ENCODE measurements around the gene XIRP1.

Gene XIRP1

DNA sequence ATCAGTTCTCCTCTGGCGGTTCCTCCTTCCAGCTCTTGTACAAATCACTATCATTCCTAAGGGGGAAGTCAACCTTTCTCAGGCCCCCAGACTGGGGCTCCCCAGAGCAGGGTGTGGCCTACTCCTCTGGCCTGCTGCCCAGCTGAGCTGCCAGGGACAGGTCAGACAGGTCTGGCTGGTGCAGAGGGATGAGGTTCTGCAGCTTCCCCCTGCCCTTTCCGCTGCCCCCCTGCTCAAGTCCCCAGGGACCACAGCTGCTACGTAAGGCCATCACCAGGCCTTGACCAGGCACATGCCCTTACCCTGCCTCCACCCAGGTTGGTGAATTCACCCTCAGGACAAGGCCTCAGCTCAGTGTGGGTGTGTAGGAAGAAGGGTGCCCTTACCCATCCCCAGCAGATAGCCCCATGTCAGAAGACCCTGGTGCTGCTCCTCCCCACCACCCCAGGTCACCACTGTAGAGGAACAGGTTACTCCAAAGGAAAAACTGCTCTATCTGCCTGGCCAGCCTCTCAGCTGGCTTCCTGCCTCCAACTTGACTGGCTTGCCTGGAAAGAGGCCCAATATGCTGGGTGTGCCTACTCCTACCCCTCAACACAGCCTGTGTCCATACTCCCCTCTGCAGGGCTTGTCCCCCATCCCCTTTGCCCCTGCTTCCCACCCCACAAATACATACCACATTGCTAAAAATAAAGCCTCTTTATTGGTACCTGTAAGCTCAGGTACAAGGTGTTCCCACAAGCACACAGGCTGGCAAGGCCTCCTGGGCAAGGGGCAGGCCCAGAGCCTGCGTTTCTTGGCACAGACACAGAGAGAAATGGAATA is 51.0 kb downstream of the XIRP1 start:
- no peak for DNase-seq

DNA sequence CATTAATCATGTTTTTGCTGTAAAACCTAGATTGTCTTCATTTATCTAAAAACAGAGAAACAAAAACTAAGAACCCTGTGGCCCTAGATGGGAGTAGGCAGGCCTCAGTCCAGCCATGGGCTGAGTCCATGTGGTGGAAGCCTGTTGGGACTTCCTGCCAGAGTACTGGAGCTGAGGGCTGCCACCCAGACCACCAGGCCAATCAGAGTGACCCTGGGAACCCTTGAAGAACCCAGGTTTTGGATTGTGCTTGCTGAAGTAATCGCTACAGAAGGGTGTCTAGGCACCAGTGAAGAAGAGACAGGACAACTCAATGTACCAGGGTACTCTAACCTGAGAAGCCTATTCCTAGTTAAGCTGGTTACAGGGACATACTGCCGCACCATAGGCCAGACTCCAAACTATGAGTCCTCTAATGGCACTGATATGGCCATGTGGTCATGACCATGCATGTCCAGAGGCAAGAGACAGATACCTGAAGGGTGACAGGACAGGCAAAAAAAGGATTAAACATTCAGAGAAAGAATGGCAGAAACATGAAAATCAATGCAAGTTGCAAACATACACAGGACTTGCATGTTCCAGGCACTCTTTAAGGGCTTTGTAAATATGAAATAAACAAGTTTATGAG is 51.9 kb downstream of the XIRP1 start:
- DNase-seq = no peak

DNA sequence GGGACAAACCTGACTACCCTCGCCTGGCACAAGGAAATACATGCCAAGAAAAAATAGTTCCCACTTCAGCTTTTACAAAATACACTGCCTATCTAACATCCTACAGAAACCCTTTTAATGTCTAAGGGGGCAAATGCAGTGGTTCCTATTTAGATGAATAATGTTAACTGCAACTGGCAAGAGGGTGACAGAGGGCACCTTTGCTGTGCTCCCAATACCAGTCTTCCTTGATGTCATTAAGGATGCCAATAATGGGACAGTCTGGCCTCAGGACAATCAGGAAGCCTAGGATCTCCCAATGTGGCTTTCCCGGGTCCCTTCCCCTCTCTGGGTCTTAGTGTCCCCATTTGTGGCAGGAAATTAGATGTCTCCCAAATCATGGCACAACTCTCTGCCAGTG is 53.0 kb downstream of the XIRP1 start:
- no peak for DNase-seq

DNA sequence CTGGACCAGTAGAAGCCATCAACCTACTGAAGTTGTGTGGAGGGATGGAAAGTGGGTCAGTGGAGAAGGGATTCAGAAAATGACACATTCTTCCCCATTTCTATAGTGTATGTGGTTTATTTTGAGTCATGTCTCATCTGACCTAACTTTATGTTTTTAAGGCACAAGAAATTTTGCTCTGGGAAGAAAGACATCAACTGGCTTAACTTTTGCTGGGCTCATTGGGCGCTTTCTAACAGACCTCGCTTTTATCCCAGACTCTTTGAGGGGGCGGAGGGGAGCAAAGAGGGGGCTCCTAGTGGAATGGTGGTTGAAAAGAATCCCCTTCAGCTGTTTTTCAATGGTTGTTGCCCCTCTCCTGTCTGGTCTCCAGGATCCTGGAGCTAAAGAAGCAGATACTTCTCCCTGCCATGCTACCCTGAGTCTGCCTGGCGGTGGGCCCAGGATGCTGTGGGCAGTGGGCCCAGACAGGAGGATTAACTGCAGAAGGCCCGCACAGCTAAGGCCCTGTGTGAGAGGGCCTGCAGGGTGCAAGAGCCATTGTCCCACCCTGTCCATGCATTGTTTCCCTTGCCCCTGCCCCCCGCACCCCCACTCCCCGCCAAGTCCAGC is 53.5 kb downstream of the XIRP1 start:
- DNase-seq = no peak

DNA sequence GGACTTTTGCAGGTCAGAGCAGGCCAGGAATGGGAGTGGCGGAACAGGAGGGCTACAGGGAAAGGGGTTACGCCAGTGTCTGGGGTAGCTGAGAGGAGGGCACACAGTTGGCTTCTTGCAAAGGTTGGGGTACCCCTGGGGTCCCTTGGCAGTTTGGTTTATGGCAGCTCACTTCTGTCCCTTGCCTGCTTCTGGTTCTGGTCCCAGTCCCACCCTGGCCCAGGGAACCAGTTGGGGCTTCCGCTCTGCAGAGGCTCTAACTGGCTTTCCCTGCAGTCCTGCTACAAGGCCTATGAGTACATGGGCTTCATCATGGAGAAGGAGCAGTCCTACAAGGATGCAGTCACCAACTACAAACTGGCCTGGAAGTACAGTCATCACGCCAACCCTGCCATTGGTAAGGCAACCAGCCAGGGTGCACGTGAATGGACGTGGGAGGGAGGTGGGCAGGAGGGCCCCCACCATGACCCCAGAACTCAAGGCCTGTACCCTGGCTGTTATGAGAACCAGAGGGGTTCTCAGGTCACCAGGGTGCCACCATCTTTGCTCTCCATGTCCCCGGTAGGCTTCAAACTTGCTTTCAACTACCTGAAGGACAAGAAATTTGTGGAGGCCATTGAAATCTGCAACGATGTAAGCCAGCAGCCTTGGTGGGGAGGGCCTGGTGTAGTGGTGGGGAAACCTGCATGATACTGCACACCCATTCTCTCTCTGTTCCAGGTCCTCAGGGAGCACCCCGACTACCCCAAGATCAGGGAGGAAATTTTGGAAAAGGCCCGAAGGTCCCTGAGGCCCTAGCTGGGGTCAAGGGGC is 54.2 kb downstream of the XIRP1 start:
- no peak for DNase-seq

DNA sequence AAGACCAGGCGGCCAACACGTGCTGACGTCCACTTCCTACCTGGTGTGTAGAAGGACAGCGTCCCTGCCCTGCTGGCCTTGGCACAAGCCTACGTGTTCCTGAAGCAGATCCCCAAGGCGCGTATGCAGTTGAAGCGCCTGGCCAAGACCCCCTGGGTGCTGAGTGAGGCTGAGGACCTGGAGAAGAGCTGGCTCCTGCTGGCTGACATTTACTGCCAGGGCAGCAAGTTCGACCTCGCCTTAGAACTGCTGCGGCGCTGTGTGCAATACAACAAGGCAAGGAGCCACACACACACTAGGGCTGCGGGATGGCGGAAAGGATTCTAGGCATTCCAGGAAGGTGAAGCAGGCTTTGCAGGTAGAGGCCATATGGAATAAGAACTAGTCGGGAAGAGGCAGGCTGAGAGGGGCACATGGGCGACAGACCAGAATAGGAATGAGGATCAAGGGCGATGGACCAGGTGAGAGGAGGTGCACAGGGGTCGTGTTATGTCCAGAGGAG is 54.9 kb downstream of the XIRP1 start:
- DNase-seq = no peak

DNA sequence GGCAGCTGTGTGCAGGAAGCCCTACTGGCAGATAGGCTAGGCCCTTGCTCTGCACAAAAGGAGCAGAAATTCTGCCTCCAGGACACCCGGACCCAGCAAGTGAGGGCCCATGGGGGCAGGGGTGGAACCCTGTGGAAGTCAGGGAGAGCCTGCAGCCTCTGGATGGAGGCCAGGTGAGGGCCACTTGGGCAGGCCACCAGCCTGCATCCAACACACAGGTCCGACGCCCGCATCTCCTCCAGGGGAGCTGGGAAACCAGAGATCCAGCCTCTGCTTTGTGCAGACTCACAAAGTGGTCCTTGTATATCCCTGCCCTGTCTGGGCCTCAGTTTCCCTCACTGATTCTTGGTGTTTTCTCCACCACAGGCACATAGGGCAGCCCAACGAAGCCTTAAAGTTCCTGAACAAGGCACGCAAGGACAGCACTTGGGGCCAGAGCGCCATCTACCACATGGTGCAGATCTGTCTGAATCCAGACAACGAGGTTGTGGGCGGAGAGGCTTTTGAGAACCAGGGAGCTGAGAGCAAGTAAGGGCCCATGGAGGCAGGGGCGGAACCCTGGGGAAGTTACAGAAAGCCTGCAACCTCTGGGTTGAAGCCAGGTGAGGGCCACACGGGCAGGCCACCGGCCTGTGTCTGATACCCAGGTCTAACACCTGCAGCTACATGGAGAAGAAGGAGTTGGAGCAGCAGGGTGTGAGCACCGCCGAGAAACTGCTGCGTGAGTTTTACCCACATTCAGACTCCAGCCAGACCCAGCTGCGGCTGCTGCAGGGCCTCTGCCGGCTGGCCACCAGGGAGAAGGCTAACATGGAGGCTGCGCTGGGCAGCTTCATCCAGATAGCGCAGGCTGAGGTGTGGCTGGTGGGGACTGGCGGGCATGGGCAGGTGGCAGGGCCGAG is 55.6 kb downstream of the XIRP1 start:
- DNase-seq = no peak

DNA sequence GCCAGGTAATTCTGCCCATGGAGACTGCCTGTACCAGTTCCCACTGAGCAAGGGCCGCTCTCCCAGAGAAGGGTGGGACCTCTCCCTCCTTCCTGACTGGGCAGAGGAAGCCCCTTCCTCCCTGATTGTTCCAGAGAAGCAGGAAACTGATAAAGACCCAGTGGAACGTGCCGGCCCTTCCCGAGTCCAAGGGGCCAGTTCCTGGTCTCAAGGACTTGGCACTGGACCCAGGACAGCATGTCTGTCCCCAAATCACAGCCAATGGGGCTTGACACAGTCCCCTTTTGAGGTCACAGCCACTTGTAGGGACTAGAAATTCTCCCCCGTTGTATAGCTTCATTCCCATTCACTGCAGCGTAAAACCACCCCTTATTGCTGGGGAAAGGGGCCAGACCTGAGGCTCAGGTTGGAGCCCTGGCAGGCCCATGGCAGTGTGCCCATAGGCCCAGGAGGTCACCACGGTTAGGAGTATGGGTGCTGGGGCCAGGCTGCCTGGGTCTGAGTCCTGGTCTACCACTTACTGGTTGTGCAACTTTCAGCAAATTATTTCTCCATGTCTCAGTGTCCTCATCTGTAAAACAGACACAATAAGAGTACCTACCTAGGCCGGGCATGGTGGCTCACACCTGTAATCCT is 57.1 kb downstream of the XIRP1 start:
- DNase-seq = no peak

DNA sequence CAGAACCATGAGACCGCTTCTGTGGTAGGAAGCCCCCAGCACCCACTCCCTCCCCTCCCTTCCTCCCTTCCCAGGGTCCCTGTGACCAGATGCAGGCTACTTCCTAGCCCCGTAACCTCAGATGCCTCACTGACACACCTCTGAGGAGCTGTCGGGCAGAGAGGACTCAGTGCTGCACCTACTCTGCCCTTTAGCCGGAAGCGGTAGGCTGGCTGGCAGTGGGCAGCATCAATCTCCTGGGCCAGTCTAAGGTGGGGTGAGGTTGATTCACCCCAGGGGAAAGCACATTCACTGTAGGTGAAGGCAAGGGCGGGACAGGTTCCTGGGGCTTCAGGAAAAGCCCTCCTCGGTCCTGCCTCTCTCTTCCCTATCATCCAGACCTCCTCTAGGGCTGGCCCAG is 58.1 kb downstream of the XIRP1 start:
- DNase-seq = no peak

DNA sequence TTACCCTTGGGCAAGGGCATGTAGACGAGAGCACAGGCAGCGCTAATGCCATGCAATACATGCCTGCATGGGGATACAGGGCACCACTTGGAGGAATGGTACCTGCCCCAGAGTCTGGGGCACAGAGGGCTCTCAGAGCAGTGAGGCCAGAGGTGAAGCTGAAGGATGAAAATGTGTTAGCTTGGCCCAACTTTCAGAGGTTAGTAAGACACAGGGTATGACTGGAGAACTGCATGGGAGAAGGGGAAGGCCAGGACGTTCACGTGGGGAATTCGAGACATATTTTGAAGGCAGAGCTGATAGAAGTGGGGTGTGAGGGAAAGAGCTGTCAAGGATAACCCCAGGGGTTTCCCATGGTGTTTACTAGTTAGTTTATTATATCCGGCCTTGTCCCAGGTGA is 58.6 kb downstream of the XIRP1 start:
- no peak for DNase-seq

Measured in activated effector memory CD4-positive, alpha-beta T cell treated with anti-CD3 and anti-CD28 coated beads, Interleukin-2, amount 50 U/mL, for 16 hours (primary cell).